ENCODE measurements around the gene B4GALT5.
A peak's percentile ranks its signal among the peaks of the same experiment; 100 is the strongest.
"Not testable (repeated sequence)": the region's sequence is repeated elsewhere in the genome, so short reads cannot be mapped to it uniquely, and the experiment has no call there.

The B4GALT5 gene

GRCh38 chr20:49721326-49721725, 7.6 kb upstream of the B4GALT5 start:
- H3K9me3 ChIP-seq (ENCODE audit: control insufficient read depth, insufficient read depth, low read length); H3K9ac ChIP-seq (ENCODE audit: low read depth, low read length); H3K36me3 ChIP-seq (ENCODE audit: insufficient read depth, low read length): not testable (repeated sequence)
- H3K4me1 ChIP-seq (ENCODE audit: insufficient read depth, low read length): peaks cover 18% of the 10 kb centered on the region; the same call in 1 of the 2 replicates

GRCh38 chr20:49715466-49715865, 1.8 kb upstream of the B4GALT5 start:
- no peak overlapping the region for H3K9ac ChIP-seq (ENCODE audit: low read depth, low read length)
- H3K9me3 ChIP-seq (ENCODE audit: control insufficient read depth, insufficient read depth, low read length): no peaks in the 10 kb centered on the region
- H3K4me1 ChIP-seq (ENCODE audit: insufficient read depth, low read length): peaks cover 15% of the 10 kb centered on the region
- H3K36me3 ChIP-seq (ENCODE audit: insufficient read depth, low read length): no peaks in the 10 kb centered on the region

- peaks cover 14% of the 10 kb centered on the region for H3K4me1 ChIP-seq (ENCODE audit: insufficient read depth, low read length)
- H3K9me3 ChIP-seq (ENCODE audit: control insufficient read depth, insufficient read depth, low read length): no peaks in the 10 kb centered on the region
- peak overlapping the region; percentile 92 for H3K9ac ChIP-seq (ENCODE audit: low read depth, low read length)
- no peaks in the 10 kb centered on the region for H3K36me3 ChIP-seq (ENCODE audit: insufficient read depth, low read length)
These were observed 504 bp downstream of the B4GALT5 start for GRCh38 chr20:49712996-49713752.

GRCh38 chr20:49712646-49712995, 1.1 kb downstream of the B4GALT5 start:
- no peaks in the 10 kb centered on the region for H3K36me3 ChIP-seq (ENCODE audit: insufficient read depth, low read length)
- no peaks in the 10 kb centered on the region for H3K9me3 ChIP-seq (ENCODE audit: control insufficient read depth, insufficient read depth, low read length)
- H3K9ac ChIP-seq (ENCODE audit: low read depth, low read length): peak overlapping the region; percentile 92
- peaks cover 8% of the 10 kb centered on the region for H3K4me1 ChIP-seq (ENCODE audit: insufficient read depth, low read length)

GRCh38 chr20:49712118-49712517, 1.6 kb downstream of the B4GALT5 start:
- no peaks in the 10 kb centered on the region for H3K36me3 ChIP-seq (ENCODE audit: insufficient read depth, low read length)
- H3K4me1 ChIP-seq (ENCODE audit: insufficient read depth, low read length): peaks cover 12% of the 10 kb centered on the region
- H3K9me3 ChIP-seq (ENCODE audit: control insufficient read depth, insufficient read depth, low read length): no peaks in the 10 kb centered on the region
- peak overlapping the region; percentile 92; the same call in 1 of the 2 replicates for H3K9ac ChIP-seq (ENCODE audit: low read depth, low read length)

GRCh38 chr20:49711667-49711987, 2.1 kb downstream of the B4GALT5 start:
- H3K9ac ChIP-seq (ENCODE audit: low read depth, low read length): peak overlapping the region; percentile 92; the same call in 1 of the 2 replicates
- peaks cover 16% of the 10 kb centered on the region for H3K4me1 ChIP-seq (ENCODE audit: insufficient read depth, low read length)
- no peaks in the 10 kb centered on the region for H3K36me3 ChIP-seq (ENCODE audit: insufficient read depth, low read length)
- H3K9me3 ChIP-seq (ENCODE audit: control insufficient read depth, insufficient read depth, low read length): no peaks in the 10 kb centered on the region

GRCh38 chr20:49710971-49711666, 2.6 kb downstream of the B4GALT5 start:
- H3K4me1 ChIP-seq (ENCODE audit: insufficient read depth, low read length): peaks cover 21% of the 10 kb centered on the region
- no peaks in the 10 kb centered on the region for H3K36me3 ChIP-seq (ENCODE audit: insufficient read depth, low read length)
- H3K9ac ChIP-seq (ENCODE audit: low read depth, low read length): no peak overlapping the region
- H3K9me3 ChIP-seq (ENCODE audit: control insufficient read depth, insufficient read depth, low read length): no peaks in the 10 kb centered on the region

- Histone ChIP-seq H3K9me3 (ENCODE audit: control insufficient read depth, insufficient read depth, low read length) (no peaks in the 10 kb centered on the region), H3K36me3 (ENCODE audit: insufficient read depth, low read length) (no peaks in the 10 kb centered on the region), H3K9ac (ENCODE audit: low read depth, low read length) (no peak overlapping the region), H3K4me1 (ENCODE audit: insufficient read depth, low read length) (peaks cover 35% of the 10 kb centered on the region)
These were observed 6.6 kb downstream of the B4GALT5 start for GRCh38 chr20:49707118-49707517.

- Histone ChIP-seq H3K4me1 (ENCODE audit: insufficient read depth, low read length) (peaks cover 35% of the 10 kb centered on the region), H3K9me3 (ENCODE audit: control insufficient read depth, insufficient read depth, low read length) (no peaks in the 10 kb centered on the region), H3K36me3 (ENCODE audit: insufficient read depth, low read length) (no peaks in the 10 kb centered on the region), H3K9ac (ENCODE audit: low read depth, low read length) (no peak overlapping the region)
These were observed 7.0 kb downstream of the B4GALT5 start for GRCh38 chr20:49706630-49707091.

GRCh38 chr20:49705893-49706292, 7.8 kb downstream of the B4GALT5 start:
- not testable (repeated sequence) for H3K9ac ChIP-seq (ENCODE audit: low read depth, low read length); H3K9me3 ChIP-seq (ENCODE audit: control insufficient read depth, insufficient read depth, low read length); H3K36me3 ChIP-seq (ENCODE audit: insufficient read depth, low read length)
- H3K4me1 ChIP-seq (ENCODE audit: insufficient read depth, low read length): peaks cover 40% of the 10 kb centered on the region

GRCh38 chr20:49705358-49705757, 8.3 kb downstream of the B4GALT5 start:
- H3K9me3 ChIP-seq (ENCODE audit: control insufficient read depth, insufficient read depth, low read length): no peaks in the 10 kb centered on the region
- no peak overlapping the region for H3K9ac ChIP-seq (ENCODE audit: low read depth, low read length)
- peaks cover 45% of the 10 kb centered on the region for H3K4me1 ChIP-seq (ENCODE audit: insufficient read depth, low read length)
- no peaks in the 10 kb centered on the region for H3K36me3 ChIP-seq (ENCODE audit: insufficient read depth, low read length)

GRCh38 chr20:49704932-49705336, 8.7 kb downstream of the B4GALT5 start:
- Histone ChIP-seq H3K9ac (ENCODE audit: low read depth, low read length) (no peak overlapping the region), H3K36me3 (ENCODE audit: insufficient read depth, low read length) (no peaks in the 10 kb centered on the region), H3K4me1 (ENCODE audit: insufficient read depth, low read length) (peaks cover 49% of the 10 kb centered on the region), H3K9me3 (ENCODE audit: control insufficient read depth, insufficient read depth, low read length) (no peaks in the 10 kb centered on the region)

GRCh38 chr20:49701916-49702315, 11.8 kb downstream of the B4GALT5 start:
- no peaks in the 10 kb centered on the region for H3K9me3 ChIP-seq (ENCODE audit: control insufficient read depth, insufficient read depth, low read length)
- peaks cover 65% of the 10 kb centered on the region for H3K4me1 ChIP-seq (ENCODE audit: insufficient read depth, low read length)
- no peak overlapping the region for H3K9ac ChIP-seq (ENCODE audit: low read depth, low read length)
- H3K36me3 ChIP-seq (ENCODE audit: insufficient read depth, low read length): no peaks in the 10 kb centered on the region; the same call in 1 of the 2 replicates

- Histone ChIP-seq H3K36me3 (ENCODE audit: insufficient read depth, low read length) (no peaks in the 10 kb centered on the region; the same call in 1 of the 2 replicates), H3K9me3 (ENCODE audit: control insufficient read depth, insufficient read depth, low read length) (no peaks in the 10 kb centered on the region), H3K4me1 (ENCODE audit: insufficient read depth, low read length) (peaks cover 65% of the 10 kb centered on the region), H3K9ac (ENCODE audit: low read depth, low read length) (no peak overlapping the region)
These were observed 12.4 kb downstream of the B4GALT5 start for GRCh38 chr20:49701241-49701790.

All from ES-I3 (cell line).